Effector memory CD8-positive, alpha-beta T cell (primary cell): ENCODE results near the gene ATP2B2.

Source experiments
- ATAC-seq: fragments of 150-1000 bp; cut with Tn5 transposase; replicated peaks from 2 replicates; pipeline ENCODE4 v1.10.0; 2021; ENCODE audit warnings: mild to moderate bottlenecking, moderate library complexity
- DNase-seq, 3 experiments: peaks; one replicate each; pipeline ENCODE4 v3.0.0; 2021
- H3K27ac Mint-ChIP-seq, 2 donors: one replicate each; pipeline ENCODE4 v1.8.0; 2022; ENCODE audit warnings: mild to moderate bottlenecking in 2 of 2, mixed read lengths in 2 of 2, moderate library complexity in 2 of 2
- H3K27me3 Mint-ChIP-seq, 2 donors: one replicate each; pipeline ENCODE4 v1.8.0; 2022; ENCODE audit warnings: mixed read lengths in 2 of 2
- H3K36me3 Mint-ChIP-seq: one replicate; pipeline ENCODE4 v1.8.0; 2022; ENCODE audit warnings: mild to moderate bottlenecking, moderate library complexity, mixed read lengths; ENCODE audit not compliant: insufficient read depth
- H3K4me1 Mint-ChIP-seq, 2 donors: one replicate each; pipeline ENCODE4 v1.8.0; 2022; ENCODE audit warnings: low read depth in 2 of 2, mixed read lengths in 2 of 2
- H3K4me3 Mint-ChIP-seq, 2 donors: one replicate each; pipeline ENCODE4 v1.8.0; 2022; ENCODE audit warnings: mild to moderate bottlenecking in 2 of 2, mixed read lengths in 2 of 2, moderate library complexity in 2 of 2
- H3K9me3 Mint-ChIP-seq, 2 donors: one replicate each; pipeline ENCODE4 v1.8.0; 2022; ENCODE audit warnings: mixed read lengths in 2 of 2

ATP2B2 gene

DNA sequence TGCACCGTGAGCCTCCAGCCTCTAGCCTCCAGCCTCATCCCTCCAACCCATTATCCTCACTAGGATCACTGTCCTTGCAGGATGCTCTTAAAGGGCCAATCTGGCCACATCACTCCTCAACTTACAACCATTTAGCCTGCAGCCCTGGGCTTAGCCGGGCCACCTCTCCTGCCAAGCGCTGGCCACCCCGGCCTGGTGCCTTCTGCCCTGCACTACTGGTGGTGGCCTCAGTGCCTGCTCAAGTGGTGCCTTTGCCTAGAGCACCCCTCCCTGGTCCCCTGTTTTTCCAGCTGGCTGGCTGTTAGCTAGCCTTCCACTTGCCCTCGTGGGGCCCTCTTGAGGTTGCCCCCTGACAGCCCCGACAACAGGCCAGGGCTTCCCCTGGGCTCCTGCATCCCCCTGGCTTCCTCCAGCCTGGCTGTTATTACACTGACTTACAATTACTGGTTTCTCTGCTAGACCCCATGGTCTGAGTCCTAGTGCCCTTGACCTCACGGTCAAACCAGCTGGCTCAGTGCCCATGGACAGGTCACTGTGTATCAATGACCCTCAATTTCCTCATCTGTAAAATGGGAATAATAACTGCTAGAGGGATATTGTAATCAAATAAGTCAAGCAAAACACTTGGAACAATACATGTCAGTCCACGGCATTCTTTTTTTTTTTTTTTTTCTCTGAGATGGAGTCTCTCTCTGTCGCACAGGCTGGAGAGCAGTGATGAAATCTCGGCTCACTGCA, 15.5 kb downstream of the ATP2B2 start:
- DNase-seq (no peak), ATAC-seq (no peak)
- H3K4me3 Mint-ChIP-seq = no peak overlapping the region
- peaks cover 4% of the 10 kb centered on the region for H3K36me3 Mint-ChIP-seq
- peaks cover 0 to 24% of the 10 kb centered on the region in 2 donors for H3K27me3 Mint-ChIP-seq
- no peak overlapping the region for H3K27ac Mint-ChIP-seq
- H3K9me3 Mint-ChIP-seq = no peaks in the 10 kb centered on the region
- H3K4me1 Mint-ChIP-seq = no peaks in the 10 kb centered on the region

DNA sequence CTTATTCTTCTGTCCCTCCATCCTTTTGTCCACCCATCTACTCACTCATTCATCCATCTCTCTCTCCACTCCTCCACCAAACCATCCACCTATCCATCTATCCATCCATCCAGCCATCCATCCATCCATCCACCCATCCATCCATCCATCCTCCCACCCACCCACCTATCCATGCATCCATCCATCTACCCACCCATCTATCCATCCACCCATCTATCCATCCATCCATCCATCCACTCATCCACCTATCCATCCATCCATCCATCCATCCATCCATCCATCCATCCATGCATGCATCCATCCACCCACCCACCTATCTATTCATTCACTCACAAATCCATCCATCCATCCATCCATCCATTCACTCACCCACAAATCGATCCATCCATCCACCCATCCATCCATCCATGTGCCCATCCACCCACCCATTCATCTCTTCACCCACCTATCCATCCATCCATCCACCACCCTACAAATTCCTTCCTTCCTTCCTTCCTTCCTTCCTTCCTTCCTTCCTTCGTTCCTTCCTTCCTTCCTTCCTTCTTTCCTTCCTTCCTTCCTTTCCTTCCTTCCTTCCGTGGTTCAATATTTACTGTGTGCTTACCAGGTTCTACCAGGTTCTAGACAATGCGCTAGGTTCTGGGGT, 17.3 kb downstream of the ATP2B2 start:
- Mint-ChIP-seq H3K9me3 (no peaks in the 10 kb centered on the region), H3K4me1 (no peaks in the 10 kb centered on the region), H3K27ac (no peak overlapping the region), H3K36me3 (peaks cover 4% of the 10 kb centered on the region), H3K4me3 (no peak overlapping the region), H3K27me3 (peaks cover 0 to 9% of the 10 kb centered on the region in 2 donors)
- DNase-seq (no peak), ATAC-seq (no peak)

- H3K27ac Mint-ChIP-seq = no peak overlapping the region
These were observed 19.6 kb downstream of the ATP2B2 start for GRCh38 chr3:10485806-10486205.

DNA sequence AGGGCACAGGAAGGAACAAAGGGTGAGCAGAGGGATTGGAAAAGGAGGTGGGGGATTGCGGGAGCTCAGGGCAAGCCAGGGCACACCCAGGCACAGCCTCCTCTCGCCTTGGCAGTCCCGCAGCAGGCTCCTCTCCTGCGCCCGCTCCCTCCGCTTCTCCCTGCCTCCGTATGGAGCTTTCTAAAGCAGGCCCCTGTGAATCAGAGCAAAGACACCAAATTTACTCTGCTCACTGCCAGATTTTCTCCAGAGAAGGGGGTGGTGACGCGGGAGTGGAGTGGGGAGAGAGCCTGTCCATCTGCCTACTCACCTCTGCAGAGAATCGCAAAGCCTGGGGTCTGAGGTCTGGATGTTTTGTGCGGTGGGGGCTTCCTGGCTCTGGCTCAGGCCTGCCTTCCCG, 20.0 kb downstream of the ATP2B2 start:
- no peaks in the 10 kb centered on the region for H3K4me1 Mint-ChIP-seq
- no peaks in the 10 kb centered on the region for H3K36me3 Mint-ChIP-seq
- H3K27ac Mint-ChIP-seq = no peak overlapping the region
- H3K9me3 Mint-ChIP-seq = no peaks in the 10 kb centered on the region
- DNase-seq = no peak
- no peaks in the 10 kb centered on the region for H3K27me3 Mint-ChIP-seq
- ATAC-seq = no peak
- no peak overlapping the region for H3K4me3 Mint-ChIP-seq

More at GRCh38 chr3:10485806-10486205, 19.6 kb downstream of the ATP2B2 start:
- H3K4me3 Mint-ChIP-seq = no peak overlapping the region
- no peaks in the 10 kb centered on the region for H3K27me3 Mint-ChIP-seq
- H3K9me3 Mint-ChIP-seq = no peaks in the 10 kb centered on the region
- no peak for ATAC-seq
- no peaks in the 10 kb centered on the region for H3K4me1 Mint-ChIP-seq
- DNase-seq = no peak
- H3K36me3 Mint-ChIP-seq = no peaks in the 10 kb centered on the region

DNA sequence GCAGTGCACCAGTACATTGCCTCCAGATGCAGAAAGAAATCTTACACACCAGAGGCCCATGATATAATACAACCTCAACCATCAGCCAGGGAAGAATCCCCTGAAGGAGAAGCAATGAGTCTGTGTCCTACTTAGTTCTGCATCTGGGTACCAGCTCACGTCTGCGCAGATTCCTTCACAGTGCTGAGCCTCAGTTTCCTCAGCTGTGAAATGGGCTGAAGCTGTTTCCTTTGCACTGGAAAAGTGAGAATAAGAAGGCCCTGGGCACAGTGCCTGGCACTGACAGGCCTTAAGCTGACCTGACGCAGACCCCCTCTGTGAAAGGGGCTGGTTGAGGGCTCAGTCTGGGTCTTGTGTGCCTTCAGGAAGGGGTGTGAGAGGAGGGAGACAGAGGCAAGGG, 20.7 kb downstream of the ATP2B2 start:
- DNase-seq (no peak), ATAC-seq (no peak)
- H3K27ac Mint-ChIP-seq = no peak overlapping the region
- H3K27me3 Mint-ChIP-seq = no peaks in the 10 kb centered on the region
- no peaks in the 10 kb centered on the region for H3K36me3 Mint-ChIP-seq
- no peaks in the 10 kb centered on the region for H3K9me3 Mint-ChIP-seq
- no peaks in the 10 kb centered on the region for H3K4me1 Mint-ChIP-seq
- H3K4me3 Mint-ChIP-seq = no peak overlapping the region

- no peak for ATAC-seq
- H3K36me3 Mint-ChIP-seq = no peaks in the 10 kb centered on the region
- H3K9me3 Mint-ChIP-seq = no peaks in the 10 kb centered on the region
- H3K4me1 Mint-ChIP-seq = no peaks in the 10 kb centered on the region
- no peaks in the 10 kb centered on the region for H3K27me3 Mint-ChIP-seq
- H3K27ac Mint-ChIP-seq = no peak overlapping the region
- no peak for DNase-seq
- H3K4me3 Mint-ChIP-seq = no peak overlapping the region
These were observed 21.6 kb downstream of the ATP2B2 start for GRCh38 chr3:10483686-10484345.

DNA sequence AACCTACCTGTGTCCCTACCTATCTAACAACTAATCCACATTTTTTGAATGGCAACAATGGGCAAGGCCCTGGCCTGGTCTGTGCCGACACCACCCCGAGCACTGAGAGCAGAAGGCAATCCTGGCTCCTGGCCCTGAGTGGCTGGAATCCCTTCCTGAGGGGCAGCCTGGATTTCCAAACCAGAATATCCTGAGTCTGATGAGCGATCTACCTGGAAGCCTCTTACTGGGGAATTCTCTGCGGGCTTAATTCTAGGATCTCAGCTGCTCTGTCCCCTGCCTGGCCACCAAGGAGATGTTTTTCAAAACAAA, 22.1 kb downstream of the ATP2B2 start:
- no peaks in the 10 kb centered on the region for H3K27me3 Mint-ChIP-seq
- no peak overlapping the region for H3K27ac Mint-ChIP-seq
- no peaks in the 10 kb centered on the region for H3K36me3 Mint-ChIP-seq
- ATAC-seq = no peak
- H3K9me3 Mint-ChIP-seq = peaks cover 0 to 2% of the 10 kb centered on the region in 2 donors
- no peak overlapping the region for H3K4me3 Mint-ChIP-seq
- DNase-seq = no peak
- H3K4me1 Mint-ChIP-seq = no peaks in the 10 kb centered on the region

DNA sequence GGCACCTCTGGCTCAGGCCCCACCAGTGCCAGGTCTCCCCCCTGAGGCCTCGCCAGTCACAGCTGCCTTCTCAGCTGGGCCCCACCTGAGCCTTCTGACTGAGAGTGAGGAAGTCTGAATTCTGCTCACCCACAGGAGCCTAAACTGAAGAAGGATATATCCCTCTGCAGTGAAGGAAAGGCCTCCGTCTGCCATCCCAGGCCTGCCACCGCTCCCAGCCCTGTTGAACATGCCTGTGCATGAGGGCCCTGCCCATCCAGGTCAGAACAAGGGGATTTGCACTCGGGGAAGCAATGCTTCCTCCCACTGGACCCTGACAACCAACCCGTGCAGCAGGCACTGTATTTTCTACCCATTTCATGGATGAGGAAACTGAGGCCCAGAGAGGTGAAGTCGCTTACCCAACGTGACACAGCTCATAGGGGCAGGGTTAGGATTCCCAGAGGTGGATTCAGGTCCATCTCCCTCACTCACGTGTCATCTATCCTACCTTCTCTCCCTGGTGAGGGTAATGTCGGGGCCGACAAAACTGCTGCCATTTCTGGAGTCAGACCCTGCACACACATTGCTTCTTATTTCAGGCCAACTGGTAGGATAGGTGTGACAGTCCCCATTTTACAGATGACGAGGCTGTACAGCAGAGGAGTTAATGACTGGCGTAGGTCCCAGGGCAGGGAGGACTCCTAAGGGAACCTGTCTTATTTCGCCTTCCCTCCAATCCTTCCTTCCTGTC, 22.6 kb downstream of the ATP2B2 start:
- Mint-ChIP-seq H3K27me3 (no peaks in the 10 kb centered on the region), H3K9me3 (peaks cover 0 to 2% of the 10 kb centered on the region in 2 donors), H3K4me3 (no peak overlapping the region), H3K36me3 (no peaks in the 10 kb centered on the region), H3K27ac (no peak overlapping the region), H3K4me1 (no peaks in the 10 kb centered on the region)
- DNase-seq (no peak), ATAC-seq (no peak)

DNA sequence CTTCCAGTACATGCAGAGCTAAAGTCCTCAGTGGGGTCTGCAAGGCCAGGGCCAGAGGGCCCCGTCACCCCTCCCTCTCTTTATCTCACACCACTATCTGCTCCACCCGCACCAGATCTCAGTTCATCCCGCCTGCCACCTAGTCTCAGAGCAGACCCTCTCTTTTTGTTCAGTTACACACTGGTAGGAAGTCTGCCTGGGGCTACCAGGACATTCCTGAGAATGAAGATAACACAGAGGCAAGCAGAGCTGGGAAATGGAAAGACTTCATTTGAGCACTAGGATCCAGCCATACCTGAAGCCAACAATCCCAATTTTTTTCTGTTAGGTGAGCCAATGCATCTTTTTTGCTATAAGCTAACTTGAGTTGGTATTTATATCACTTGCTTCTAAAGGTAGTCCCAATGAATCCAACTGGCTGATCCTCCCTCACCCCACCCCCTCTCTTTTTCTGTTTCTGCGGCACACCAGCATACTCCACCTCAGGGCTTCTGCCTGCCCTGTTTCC, 24.5 kb downstream of the ATP2B2 start:
- Mint-ChIP-seq H3K9me3 (peaks cover 0 to 2% of the 10 kb centered on the region in 2 donors), H3K27me3 (no peaks in the 10 kb centered on the region), H3K4me3 (no peak overlapping the region), H3K4me1 (no peaks in the 10 kb centered on the region), H3K36me3 (no peaks in the 10 kb centered on the region), H3K27ac (no peak overlapping the region)
- ATAC-seq = no peak
- DNase-seq = no peak

- no peaks in the 10 kb centered on the region for H3K4me1 Mint-ChIP-seq
- H3K36me3 Mint-ChIP-seq = no peaks in the 10 kb centered on the region
- no peaks in the 10 kb centered on the region for H3K27me3 Mint-ChIP-seq
- H3K4me3 Mint-ChIP-seq = no peak overlapping the region
- H3K27ac Mint-ChIP-seq = no peak overlapping the region
- ATAC-seq (no peak), DNase-seq (no peak)
- peaks cover 0 to 2% of the 10 kb centered on the region in 2 donors for H3K9me3 Mint-ChIP-seq
These were observed 26.1 kb downstream of the ATP2B2 start for GRCh38 chr3:10479311-10479710.

- no peaks in the 10 kb centered on the region for H3K36me3 Mint-ChIP-seq
- H3K27ac Mint-ChIP-seq = no peak overlapping the region
- no peak overlapping the region for H3K4me3 Mint-ChIP-seq
- ATAC-seq = no peak
- H3K9me3 Mint-ChIP-seq = peaks cover 0 to 2% of the 10 kb centered on the region in 2 donors
- no peaks in the 10 kb centered on the region for H3K4me1 Mint-ChIP-seq
- H3K27me3 Mint-ChIP-seq = peaks cover 17 to 33% of the 10 kb centered on the region in 2 donors
- no peak for DNase-seq
These were observed 29.4 kb downstream of the ATP2B2 start for GRCh38 chr3:10475983-10476382.

GRCh38 chr3:10474847-10475246, 30.5 kb downstream of the ATP2B2 start:
- peaks cover 0 to 2% of the 10 kb centered on the region in 2 donors for H3K9me3 Mint-ChIP-seq
- H3K27me3 Mint-ChIP-seq = peaks cover 28 to 44% of the 10 kb centered on the region in 2 donors
- H3K4me1 Mint-ChIP-seq = peaks cover 0 to 3% of the 10 kb centered on the region in 2 donors
- no peaks in the 10 kb centered on the region for H3K36me3 Mint-ChIP-seq
- H3K27ac Mint-ChIP-seq = no peak overlapping the region
- DNase-seq = no peak
- no peak overlapping the region for H3K4me3 Mint-ChIP-seq
- no peak for ATAC-seq

GRCh38 chr3:10474275-10474646, 31.1 kb downstream of the ATP2B2 start:
- H3K9me3 Mint-ChIP-seq = peaks cover 0 to 2% of the 10 kb centered on the region in 2 donors
- no peaks in the 10 kb centered on the region for H3K36me3 Mint-ChIP-seq
- H3K4me3 Mint-ChIP-seq = no peak overlapping the region
- peaks cover 32 to 50% of the 10 kb centered on the region in 2 donors for H3K27me3 Mint-ChIP-seq
- ATAC-seq (no peak), DNase-seq (no peak)
- H3K4me1 Mint-ChIP-seq = peaks cover 0 to 3% of the 10 kb centered on the region in 2 donors
- H3K27ac Mint-ChIP-seq = peak overlapping the region in 1 of 2 donors; percentile 35
